HG03558 (cell line): ENCODE data around the gene DZIP1.
A peak's percentile ranks its signal among the peaks of the same experiment; 100 is the strongest.
"Not testable (repeated sequence)": the region's sequence is repeated elsewhere in the genome, so short reads cannot be mapped to it uniquely, and the experiment has no call there.

Source experiments
- ATAC-seq: cut with Tn5 transposase; IDR thresholded peaks from one replicate; pipeline ENCODE4 v1.9.1; 2021; ENCODE audit warnings: moderate number of reproducible peaks; ENCODE audit not compliant: unreplicated experiment; ENCODE audit errors: extremely low read depth

DZIP1 gene

GRCh38 chr13:95644601-95645052 is at the start of gene DZIP1:
Gene DZIP1 (minus strand): TSS chr13:95644706. CDS start chr13:95642029, 2,677 bp downstream.
- ATAC-seq = no peak

- ATAC-seq = not testable (repeated sequence)
These were observed 46.5 kb upstream of the DZIP1 start for GRCh38 chr13:95690986-95691385.

GRCh38 chr13:95689582-95689926 is 45.0 kb upstream of the DZIP1 start:
- ATAC-seq = no peak

- not testable (repeated sequence) for ATAC-seq
These were observed 40.5 kb upstream of the DZIP1 start for GRCh38 chr13:95684960-95685359.

GRCh38 chr13:95684418-95684817 is 39.9 kb upstream of the DZIP1 start:
- no peak for ATAC-seq

- ATAC-seq = no peak
These were observed 35.2 kb upstream of the DZIP1 start for GRCh38 chr13:95679722-95680121.

GRCh38 chr13:95678967-95679366 is 34.5 kb upstream of the DZIP1 start:
- no peak for ATAC-seq

- ATAC-seq = no peak
These were observed 33.2 kb upstream of the DZIP1 start for GRCh38 chr13:95677564-95678266.

GRCh38 chr13:95676762-95677563 is 32.5 kb upstream of the DZIP1 start, which contains the start of gene DNAJC3:
Gene DNAJC3 (plus strand): TSS chr13:95677139. CDS start chr13:95677256, 117 bp downstream.
- peak; percentile 90 for ATAC-seq

- ATAC-seq = no peak
These were observed 31.7 kb upstream of the DZIP1 start for GRCh38 chr13:95676105-95676761.

GRCh38 chr13:95671597-95671996 is 27.1 kb upstream of the DZIP1 start:
- ATAC-seq = no peak

GRCh38 chr13:95667235-95667634 is 22.7 kb upstream of the DZIP1 start:
- not testable (repeated sequence) for ATAC-seq

GRCh38 chr13:95660981-95661581 is 16.6 kb upstream of the DZIP1 start:
- no peak for ATAC-seq

- ATAC-seq = no peak
These were observed 15.0 kb upstream of the DZIP1 start for GRCh38 chr13:95659500-95659899.

GRCh38 chr13:95656386-95657015 is 12.0 kb upstream of the DZIP1 start:
- ATAC-seq = no peak

- no peak for ATAC-seq
These were observed 8.3 kb upstream of the DZIP1 start for GRCh38 chr13:95652821-95653220.

- no peak for ATAC-seq
These were observed 7.8 kb upstream of the DZIP1 start for GRCh38 chr13:95652244-95652764.

- no peak for ATAC-seq
These were observed 6.2 kb upstream of the DZIP1 start for GRCh38 chr13:95650696-95651095.

GRCh38 chr13:95647321-95647720 is 2.8 kb upstream of the DZIP1 start:
- no peak for ATAC-seq
